Skeletal muscle tissue (tissue), 4 donors: ENCODE measurements around the gene GCN1. TPM values are rescaled to one million over a fixed set of nuclear protein-coding genes. Genes with fewer than 3 reads are reported as not detected.

Source experiments
- H3K27ac ChIP-seq: one replicate; pipeline ENCODE4 v1.7.0; 2013; ENCODE audit warnings: mild to moderate bottlenecking, low read depth, low read length, inconsistent platforms
- H3K27me3 ChIP-seq, 3 donors: one replicate each; pipeline ENCODE4 v1.7.0; 2013; ENCODE audit warnings: low read length in 3 of 3; ENCODE audit not compliant: control insufficient read depth in 3 of 3, insufficient read depth in 3 of 3
- H3K36me3 ChIP-seq, 3 donors: one replicate each; pipeline ENCODE4 v1.7.0; 2013; ENCODE audit warnings: low read length in 3 of 3; ENCODE audit not compliant: control insufficient read depth in 3 of 3, insufficient read depth in 3 of 3
- H3K4me1 ChIP-seq, 3 donors: one replicate each; pipeline ENCODE4 v1.7.0; 2013; ENCODE audit warnings: low read length in 3 of 3, mild to moderate bottlenecking in 3 of 3; ENCODE audit not compliant: control insufficient read depth in 3 of 3, insufficient read depth in 3 of 3
- H3K4me3 ChIP-seq, 3 donors: one replicate each; pipeline ENCODE4 v1.7.0; 2013; ENCODE audit warnings: low read length in 3 of 3
- H3K9ac ChIP-seq, 3 donors: one replicate each; pipeline ENCODE4 v1.7.0; 2013; ENCODE audit warnings: low read length in 3 of 3, mild to moderate bottlenecking in 3 of 3, moderate library complexity in 2 of 3, low read depth in 1 of 3
- H3K9me3 ChIP-seq, 3 donors: one replicate each; pipeline ENCODE4 v1.7.0; 2013; ENCODE audit warnings: low read length in 3 of 3; ENCODE audit not compliant: control insufficient read depth in 3 of 3
- total RNA-seq: library from RNA; depleted of rRNA; stranded (reverse); fragments of >200 nt; gene quantifications from one replicate; pipeline ENCODE4 v1.2.3, GENCODE V29; 2014
- donor health status: Osteomylitis.

Gene GCN1
- total RNA-seq, 1 donor from 2014 or later = 87.2 TPM

GRCh38 chr12:120186654-120187053, 7.9 kb downstream of the GCN1 start:
- no peaks in the 10 kb centered on the region for H3K27me3 ChIP-seq
- H3K4me1 ChIP-seq = peaks cover 22 to 25% (median 22%) of the 10 kb centered on the region in 3 donors
- H3K27ac ChIP-seq = no peak overlapping the region
- H3K9me3 ChIP-seq = no peaks in the 10 kb centered on the region
- no peak overlapping the region for H3K4me3 ChIP-seq
- H3K9ac ChIP-seq = no peak overlapping the region
- peaks cover 38 to 63% (median 59%) of the 10 kb centered on the region in 3 donors for H3K36me3 ChIP-seq

DNA sequence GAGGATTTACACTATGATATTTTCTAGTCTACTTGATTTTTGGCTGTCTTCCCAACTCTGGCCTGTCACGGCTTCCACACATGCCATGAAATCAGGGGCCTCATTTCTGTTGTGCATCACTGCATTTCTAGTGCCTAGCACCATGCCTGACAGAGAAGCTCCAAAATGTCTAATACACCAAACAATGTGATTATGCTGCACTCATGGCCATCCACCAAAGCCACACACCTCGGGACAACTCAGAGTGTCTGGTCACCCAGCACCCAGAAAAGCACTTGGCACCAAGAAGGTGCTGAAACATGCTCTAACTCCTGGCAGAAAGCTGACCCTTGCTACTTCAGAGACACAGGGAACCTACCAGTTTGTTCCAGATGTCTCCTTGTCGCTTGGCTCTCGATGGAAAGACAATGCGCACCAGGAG, 11.3 kb downstream of the GCN1 start:
- Histone ChIP-seq H3K9ac (no peak overlapping the region), H3K27ac (no peak overlapping the region)

DNA sequence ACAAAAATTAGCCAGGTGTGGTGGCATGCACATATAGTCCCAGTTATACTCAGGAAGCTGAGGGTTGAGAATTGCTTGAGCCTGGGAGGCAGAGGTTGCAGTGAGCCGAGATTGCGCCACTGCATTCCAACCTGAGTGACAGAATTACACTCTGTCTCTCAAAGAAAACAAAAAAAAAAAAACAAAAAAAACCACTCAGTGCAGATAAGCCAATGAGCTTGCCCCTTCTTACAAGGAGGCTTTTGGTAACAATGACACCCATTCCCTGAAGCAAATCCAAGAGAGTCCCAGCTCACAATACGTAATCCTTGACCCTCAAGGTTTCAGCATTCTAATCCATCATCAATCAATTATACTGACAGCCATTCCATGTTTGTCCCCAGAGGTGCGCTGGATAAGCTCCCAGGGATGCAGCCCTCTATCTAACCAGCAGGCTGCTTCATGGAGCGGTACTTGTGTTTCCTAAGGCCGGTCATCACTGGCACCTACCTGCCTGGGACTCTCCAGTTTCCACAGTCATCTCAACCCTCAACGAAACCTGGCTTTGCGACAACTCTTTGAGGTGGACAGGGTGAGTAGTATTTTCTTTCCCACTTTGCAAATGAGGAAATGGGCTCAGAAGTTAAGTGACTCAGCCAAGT, 12.4 kb downstream of the GCN1 start:
- Histone ChIP-seq H3K4me3 (no peak overlapping the region), H3K9me3 (no peaks in the 10 kb centered on the region), H3K9ac (no peak overlapping the region), H3K4me1 (peaks cover 22 to 25% (median 22%) of the 10 kb centered on the region in 3 donors), H3K27me3 (no peaks in the 10 kb centered on the region), H3K27ac (no peak overlapping the region), H3K36me3 (peaks cover 51 to 65% (median 60%) of the 10 kb centered on the region in 3 donors)

More for the DNA sequence above, 11.3 kb downstream of the GCN1 start:
- Histone ChIP-seq H3K4me1 (peaks cover 22 to 25% (median 22%) of the 10 kb centered on the region in 3 donors), H3K27me3 (no peaks in the 10 kb centered on the region), H3K36me3 (peaks cover 42 to 55% (median 55%) of the 10 kb centered on the region in 3 donors), H3K4me3 (no peak overlapping the region), H3K9me3 (no peaks in the 10 kb centered on the region)

DNA sequence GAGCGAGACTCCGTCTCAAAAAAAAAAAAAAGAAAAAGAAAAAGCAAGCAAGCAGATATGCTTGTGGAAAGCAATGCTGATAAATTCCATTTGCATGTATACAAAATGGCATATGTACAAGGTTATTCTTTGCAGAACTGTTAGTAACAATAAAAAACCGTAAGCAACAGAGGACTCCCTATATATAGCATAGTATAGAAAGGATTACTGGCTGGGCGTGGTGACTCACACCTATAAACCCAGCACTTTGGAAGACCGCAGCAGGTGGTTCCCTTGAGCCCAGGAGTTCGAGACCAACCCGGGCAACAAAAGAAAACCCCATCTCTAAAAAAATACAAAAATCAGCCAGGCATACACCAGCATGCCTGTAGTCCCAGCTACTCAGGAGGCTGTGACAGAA, 13.5 kb downstream of the GCN1 start:
- Histone ChIP-seq H3K4me1 (peaks cover 22 to 25% (median 22%) of the 10 kb centered on the region in 3 donors), H3K4me3 (no peak overlapping the region), H3K27me3 (no peaks in the 10 kb centered on the region), H3K27ac (no peak overlapping the region), H3K9ac (no peak overlapping the region), H3K36me3 (peaks cover 52 to 66% (median 61%) of the 10 kb centered on the region in 3 donors), H3K9me3 (no peaks in the 10 kb centered on the region)

- Histone ChIP-seq H3K36me3 (peaks cover 67 to 78% (median 71%) of the 10 kb centered on the region in 3 donors), H3K4me3 (no peak overlapping the region), H3K27me3 (no peaks in the 10 kb centered on the region), H3K9me3 (no peaks in the 10 kb centered on the region), H3K27ac (no peak overlapping the region), H3K4me1 (no peaks in the 10 kb centered on the region), H3K9ac (no peak overlapping the region)
Measured at GRCh38 chr12:120175537-120175936, 19.0 kb downstream of the GCN1 start.

DNA sequence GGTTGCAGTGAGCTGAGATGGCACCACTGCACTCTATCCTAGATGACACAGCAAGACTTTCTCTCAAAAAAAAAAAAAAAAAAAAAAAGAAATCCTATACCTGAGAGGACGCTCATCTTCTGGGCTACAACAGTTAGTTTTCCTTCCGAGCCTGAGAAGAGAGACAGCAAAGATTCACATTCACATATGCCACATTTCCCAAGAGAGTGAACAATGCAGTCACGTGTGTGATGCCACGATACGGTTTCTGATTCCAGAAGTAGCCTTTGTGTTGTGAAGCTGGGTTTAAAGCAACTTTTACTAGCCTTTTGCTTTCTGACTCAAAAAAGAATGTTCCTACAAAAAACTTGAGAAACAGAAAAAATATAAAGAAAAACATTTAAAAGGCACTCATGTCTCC, 19.5 kb downstream of the GCN1 start:
- H3K4me3 ChIP-seq = no peak overlapping the region
- H3K9ac ChIP-seq = no peak overlapping the region
- H3K4me1 ChIP-seq = no peaks in the 10 kb centered on the region
- no peak overlapping the region for H3K27ac ChIP-seq
- H3K36me3 ChIP-seq = peaks cover 70 to 83% (median 76%) of the 10 kb centered on the region in 3 donors
- H3K27me3 ChIP-seq = no peaks in the 10 kb centered on the region
- H3K9me3 ChIP-seq = no peaks in the 10 kb centered on the region

DNA sequence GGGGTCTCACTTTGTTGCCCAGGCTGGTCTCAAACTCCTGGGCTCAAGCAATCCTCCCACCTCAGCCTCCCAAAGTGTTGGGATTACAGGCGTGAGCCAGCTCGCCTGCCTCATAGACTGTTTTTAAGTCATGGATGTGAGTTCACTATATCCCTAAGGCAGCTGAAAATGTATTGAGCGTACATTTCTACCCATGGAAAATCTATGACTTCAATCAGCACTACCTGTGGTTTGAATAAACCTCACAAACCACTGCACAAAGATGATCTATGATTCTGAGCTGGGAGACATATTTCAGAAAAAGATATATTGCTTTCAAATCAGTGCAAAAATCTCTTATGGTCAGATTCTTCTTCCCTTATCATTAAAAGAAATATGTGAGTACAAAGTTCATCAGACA, 22.5 kb downstream of the GCN1 start:
- no peak overlapping the region for H3K27ac ChIP-seq
- no peak overlapping the region for H3K4me3 ChIP-seq
- no peaks in the 10 kb centered on the region for H3K27me3 ChIP-seq
- H3K9ac ChIP-seq = no peak overlapping the region
- no peaks in the 10 kb centered on the region for H3K4me1 ChIP-seq
- peaks cover 71 to 81% (median 78%) of the 10 kb centered on the region in 3 donors for H3K36me3 ChIP-seq
- no peaks in the 10 kb centered on the region for H3K9me3 ChIP-seq

- peaks cover 60 to 68% (median 66%) of the 10 kb centered on the region in 3 donors for H3K36me3 ChIP-seq
- no peaks in the 10 kb centered on the region for H3K27me3 ChIP-seq
- no peak overlapping the region for H3K9ac ChIP-seq
- H3K4me3 ChIP-seq = no peak overlapping the region
- no peak overlapping the region for H3K27ac ChIP-seq
- H3K4me1 ChIP-seq = no peaks in the 10 kb centered on the region
- no peaks in the 10 kb centered on the region for H3K9me3 ChIP-seq
Measured at GRCh38 chr12:120170631-120171030, 23.9 kb downstream of the GCN1 start.

DNA sequence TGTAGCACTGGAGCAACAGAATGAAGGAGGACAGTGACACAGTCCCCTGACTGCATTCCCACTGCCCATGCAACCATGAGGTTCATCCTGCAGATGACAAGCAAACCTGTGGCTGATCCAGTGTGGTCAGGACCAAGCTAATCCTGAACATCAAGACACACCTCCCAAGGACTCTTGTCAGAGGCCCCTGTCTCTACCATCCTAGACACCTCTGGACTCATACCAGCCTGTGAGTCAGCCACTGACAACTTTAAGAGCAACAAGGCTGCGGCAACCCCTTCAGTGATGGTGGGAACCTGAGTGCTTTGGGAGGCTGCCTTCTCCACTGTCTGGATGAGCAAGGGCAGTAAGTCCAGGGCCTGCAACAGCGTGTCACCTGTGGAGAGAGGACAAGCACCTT, 24.6 kb downstream of the GCN1 start:
- no peak overlapping the region for H3K9ac ChIP-seq
- no peaks in the 10 kb centered on the region for H3K4me1 ChIP-seq
- no peaks in the 10 kb centered on the region for H3K27me3 ChIP-seq
- H3K36me3 ChIP-seq = peaks cover 53 to 61% (median 60%) of the 10 kb centered on the region in 3 donors
- no peaks in the 10 kb centered on the region for H3K9me3 ChIP-seq
- H3K4me3 ChIP-seq = no peak overlapping the region
- no peak overlapping the region for H3K27ac ChIP-seq

DNA sequence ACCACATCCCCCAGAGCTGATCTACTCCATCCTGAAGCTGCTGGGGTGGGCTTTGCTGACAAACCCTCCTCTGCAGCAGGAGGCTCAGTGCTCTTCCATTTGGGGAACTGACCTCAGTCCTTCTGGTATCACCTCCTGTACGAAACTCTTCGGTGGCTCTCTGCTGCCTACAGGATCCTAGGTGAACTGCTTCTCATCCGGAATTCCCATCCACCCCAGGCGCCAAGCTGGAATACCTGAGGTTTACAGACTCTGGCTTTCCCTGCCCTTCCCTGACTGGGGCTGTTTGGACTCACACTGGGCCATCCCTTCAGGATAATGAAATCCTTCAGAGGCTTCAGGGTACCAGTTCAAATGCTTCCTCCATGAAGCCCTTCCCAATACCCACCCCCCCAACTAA, 26.2 kb downstream of the GCN1 start:
- no peaks in the 10 kb centered on the region for H3K9me3 ChIP-seq
- H3K9ac ChIP-seq = no peak overlapping the region
- H3K36me3 ChIP-seq = peaks cover 45 to 62% (median 54%) of the 10 kb centered on the region in 3 donors
- no peak overlapping the region for H3K27ac ChIP-seq
- peaks cover 0 to 5% (median 0%) of the 10 kb centered on the region in 3 donors for H3K4me1 ChIP-seq
- no peak overlapping the region for H3K4me3 ChIP-seq
- no peaks in the 10 kb centered on the region for H3K27me3 ChIP-seq
